HAP-1 (cell line): ENCODE data around the gene ST13.
"Not testable (repeated sequence)": the region's sequence is repeated elsewhere in the genome, so short reads cannot be mapped to it uniquely, and the experiment has no call there.

Experiments
- DNase-seq, 2 experiments: peaks; one replicate each; pipeline ENCODE4 v3.0.0-alpha.2; 2016 to 2020; ENCODE audit warnings: low spot score in 2 of 2
- H3K27me3 ChIP-seq: fragments of 250-450 bp; sonication (Bioruptor Pico); 2 replicates; pipeline ENCODE4 v1.5.1; 2020; ENCODE audit warnings: low read depth, mild to moderate bottlenecking, moderate library complexity
- H3K36me3 ChIP-seq: fragments of 250-450 bp; sonication (Bioruptor Pico); replicated peaks from 2 replicates; pipeline ENCODE4 v1.5.1; 2020; ENCODE audit warnings: mild to moderate bottlenecking
- H3K4me1 ChIP-seq: fragments of 250-450 bp; sonication (Bioruptor Pico); 2 replicates; pipeline ENCODE4 v1.5.1; 2020; ENCODE audit warnings: mild to moderate bottlenecking
- H3K4me3 ChIP-seq: fragments of 250-450 bp; sonication (Bioruptor Pico); 2 replicates; pipeline ENCODE4 v1.5.1; 2020; ENCODE audit warnings: mild to moderate bottlenecking, moderate library complexity
- H3K9me3 ChIP-seq: fragments of 250-450 bp; sonication (Bioruptor Pico); 2 replicates; pipeline ENCODE4 v1.5.1; 2020; ENCODE audit warnings: mild to moderate bottlenecking, moderate library complexity
- in situ Hi-C: fragments of 300-500 bp; cut with MboI; formaldehyde crosslinking; loops from 3 replicates; pipeline ENCODE4 v1.14.3; 2020; ENCODE audit warnings: low sequenced_read_pairs, inconsistent platforms, mixed read lengths

Gene ST13

DNA sequence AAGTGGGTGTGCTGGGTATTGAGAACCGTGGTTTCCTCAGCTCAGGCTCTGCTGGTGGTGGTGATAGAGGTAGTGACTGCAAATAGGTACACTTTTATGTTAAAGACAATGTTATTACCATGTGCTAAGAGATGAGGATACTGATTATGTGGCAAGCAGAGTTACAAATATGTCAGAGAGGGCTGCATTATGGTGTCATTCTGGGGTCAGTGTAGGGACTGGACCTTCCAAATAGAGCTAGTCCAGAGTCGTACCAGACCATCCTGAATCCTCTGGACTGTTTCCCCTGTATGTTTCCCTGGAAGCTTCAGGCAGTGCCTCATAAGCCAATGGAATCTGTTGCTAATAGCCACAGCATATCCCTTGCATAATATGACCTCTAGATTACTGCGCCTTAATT is 5.6 kb upstream of the ST13 start, which contains the start of gene DNAJB7:
TSS of gene DNAJB7 (minus strand) at position 101 of the 400 bp plus-strand sequence. CDS start 119 bp downstream, outside the sequence.
- H3K4me3 ChIP-seq, result no peak within 1 kb of the TSS
- peaks cover 16% of the 10 kb centered on the region for H3K4me1 ChIP-seq
- in situ Hi-C loops, result no loop called here
- no peaks in the 10 kb centered on the region for H3K9me3 ChIP-seq
- H3K36me3 ChIP-seq, result peaks cover 9% of the 10 kb centered on the region
- no peaks in the 10 kb centered on the region for H3K27me3 ChIP-seq
- DNase-seq, result no peak

DNA sequence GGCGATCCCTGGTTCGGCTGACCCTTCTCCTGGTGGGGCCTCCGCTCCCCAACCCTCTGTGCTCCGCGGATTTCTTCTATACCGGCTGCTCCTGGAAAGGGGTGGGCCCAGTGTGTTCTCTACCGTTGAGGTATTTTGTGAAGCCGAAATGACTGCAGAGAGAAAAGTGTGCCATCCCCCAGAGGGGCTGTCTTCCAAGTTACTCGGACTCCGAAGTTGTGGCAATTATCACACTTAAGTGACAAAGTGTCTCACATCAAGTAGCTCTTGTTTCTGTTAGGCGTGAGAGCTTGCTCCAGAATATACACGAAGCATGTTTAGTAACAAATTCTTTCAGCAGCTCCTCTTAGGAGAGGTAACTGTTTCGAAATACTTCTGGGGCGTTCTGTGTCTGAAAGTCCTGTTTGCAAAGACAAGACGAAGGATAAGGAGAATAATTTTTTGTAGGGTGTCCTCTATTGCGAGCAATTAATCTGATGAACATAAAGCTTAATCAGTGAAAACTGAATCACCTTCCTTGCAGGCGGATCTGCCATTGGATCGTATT is 943 bp upstream of the ST13 start:
- Histone ChIP-seq H3K4me1 (peaks cover 14% of the 10 kb centered on the region), H3K36me3 (peaks cover 9% of the 10 kb centered on the region)
- in situ Hi-C loops, result no loop called here

DNA sequence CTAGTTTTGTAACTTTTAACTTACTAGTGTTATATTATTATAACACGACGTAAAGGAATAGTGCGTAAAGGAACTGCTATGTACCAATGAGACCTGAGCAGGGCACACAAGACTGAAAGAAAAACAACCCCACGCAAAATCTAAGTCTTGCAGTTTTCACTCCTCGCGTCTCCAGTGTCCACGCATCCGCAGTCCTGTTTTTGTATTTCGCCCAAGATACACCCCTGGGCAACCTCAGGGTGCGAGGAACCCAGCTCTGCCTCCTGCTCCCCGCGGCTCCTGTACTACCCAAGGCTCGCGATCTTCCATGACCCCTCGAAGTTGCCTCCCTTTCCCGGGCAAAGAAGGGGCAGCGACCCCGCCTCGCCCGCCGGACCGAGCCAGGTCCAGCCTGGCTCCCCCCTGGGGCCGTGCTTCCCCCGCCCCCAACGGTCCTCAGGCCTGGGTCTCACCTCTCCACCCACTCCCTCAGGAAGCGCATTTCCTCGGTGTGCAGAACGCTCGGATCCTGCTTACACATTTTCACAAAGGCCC is 393 bp downstream of the ST13 start:
- Histone ChIP-seq H3K36me3 (peaks cover 4% of the 10 kb centered on the region), H3K9me3 (no peaks in the 10 kb centered on the region), H3K4me1 (peaks cover 16% of the 10 kb centered on the region), H3K27me3 (no peaks in the 10 kb centered on the region), H3K4me3 (peak overlapping the region; percentile 84)
- peak in 1 of 2 experiments; percentile 53 for DNase-seq
- in situ Hi-C loops, result no loop called here

More for the DNA sequence above, 943 bp upstream of the ST13 start:
- Histone ChIP-seq H3K4me3 (peak overlapping the region; percentile 84), H3K27me3 (no peaks in the 10 kb centered on the region), H3K9me3 (no peaks in the 10 kb centered on the region)
- DNase-seq, result no peak

DNA sequence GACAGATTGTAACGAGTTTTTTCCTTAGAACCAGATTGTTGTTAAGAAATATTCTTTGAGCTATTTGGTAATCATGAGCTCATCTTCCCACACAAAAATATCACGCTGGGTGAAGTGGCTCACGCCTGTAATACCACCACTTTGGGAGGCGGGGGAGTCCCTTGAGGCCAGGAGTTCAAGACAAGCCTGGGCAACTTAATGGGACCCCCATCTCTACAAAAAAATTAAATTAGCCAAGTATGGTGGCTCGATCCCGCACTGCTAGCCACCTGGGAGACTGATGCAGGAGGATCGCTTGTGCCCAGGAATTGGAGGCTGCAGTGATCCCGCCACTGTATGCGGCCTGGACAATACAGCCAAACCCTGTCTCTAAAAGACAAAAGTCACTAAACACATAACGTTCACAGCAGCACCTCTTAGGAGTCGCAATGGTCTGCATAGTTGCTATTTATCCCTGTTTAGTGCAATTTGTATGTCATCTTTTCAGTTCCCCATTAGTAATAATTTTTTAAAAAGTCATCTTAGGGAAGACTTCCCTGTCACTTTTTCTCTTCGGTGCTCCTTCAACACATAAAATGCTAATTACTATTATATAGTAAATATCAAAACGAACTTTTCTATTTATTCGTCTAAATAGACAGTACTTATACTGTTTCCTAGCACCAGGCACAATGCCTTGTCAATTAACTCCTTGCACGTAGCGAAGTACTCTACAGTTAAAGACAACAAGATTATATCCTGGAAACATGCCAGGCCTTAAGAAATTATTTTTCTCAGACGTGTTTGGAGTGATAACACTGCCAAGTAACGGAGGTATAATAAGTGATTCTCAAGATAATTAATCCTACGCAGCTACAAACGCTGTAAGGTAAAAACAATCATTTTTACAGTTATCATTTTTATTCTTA is 1.1 kb downstream of the ST13 start:
- H3K4me1 ChIP-seq, result peaks cover 16% of the 10 kb centered on the region
- no peaks in the 10 kb centered on the region for H3K9me3 ChIP-seq
- in situ Hi-C loops, result no loop called here
- DNase-seq, result peak; percentile 25 to 40
- H3K36me3 ChIP-seq, result peaks cover 9% of the 10 kb centered on the region
- H3K27me3 ChIP-seq, result no peaks in the 10 kb centered on the region
- peak overlapping the region; percentile 84 for H3K4me3 ChIP-seq

DNA sequence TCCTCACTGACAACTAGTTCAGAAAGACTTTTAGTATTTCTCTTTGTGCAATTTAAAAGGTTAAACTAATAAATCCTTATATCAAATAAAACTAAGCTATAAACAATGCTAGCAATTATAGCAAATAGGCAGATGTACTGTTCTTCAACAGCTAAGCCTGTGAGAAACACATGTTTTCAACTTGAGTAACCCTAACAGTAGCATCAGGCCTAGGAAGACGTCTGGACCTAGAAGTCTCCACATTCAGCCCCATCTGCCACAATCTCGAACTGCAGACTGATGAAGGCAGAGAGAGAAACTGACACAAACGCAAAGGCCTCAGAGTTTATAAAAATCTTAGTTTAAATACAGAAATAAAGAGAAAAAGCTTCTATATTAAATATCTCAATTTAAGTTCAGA is 2.5 kb downstream of the ST13 start:
- Histone ChIP-seq H3K9me3 (no peaks in the 10 kb centered on the region), H3K4me3 (peak overlapping the region; percentile 84), H3K4me1 (peaks cover 16% of the 10 kb centered on the region), H3K27me3 (no peaks in the 10 kb centered on the region), H3K36me3 (peaks cover 16% of the 10 kb centered on the region)
- in situ Hi-C loops, result no loop called here
- DNase-seq, result no peak

DNA sequence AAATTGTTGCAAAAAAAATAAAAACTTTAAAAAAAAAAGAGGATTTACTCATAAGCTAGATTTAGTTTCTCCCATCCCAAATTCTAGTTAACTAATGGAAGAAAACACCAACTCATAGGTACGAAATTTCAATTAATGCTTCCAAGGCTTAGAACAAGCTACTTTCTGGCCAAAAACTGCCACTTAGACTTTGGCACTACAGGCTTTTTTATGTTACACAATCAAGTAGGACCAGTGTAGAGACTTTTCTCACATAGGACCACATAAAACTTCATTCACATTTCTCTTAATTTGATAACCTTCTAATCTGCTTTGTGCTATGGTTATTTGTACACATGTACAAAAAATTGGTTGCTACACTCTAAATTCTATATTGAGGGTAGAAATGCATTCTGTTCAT is 3.1 kb downstream of the ST13 start:
- DNase-seq, result no peak
- peak overlapping the region; percentile 10 for H3K4me3 ChIP-seq
- H3K4me1 ChIP-seq, result peaks cover 16% of the 10 kb centered on the region
- in situ Hi-C loops, result no loop called here
- H3K9me3 ChIP-seq, result no peaks in the 10 kb centered on the region
- H3K27me3 ChIP-seq, result no peaks in the 10 kb centered on the region
- H3K36me3 ChIP-seq, result peaks cover 20% of the 10 kb centered on the region

DNA sequence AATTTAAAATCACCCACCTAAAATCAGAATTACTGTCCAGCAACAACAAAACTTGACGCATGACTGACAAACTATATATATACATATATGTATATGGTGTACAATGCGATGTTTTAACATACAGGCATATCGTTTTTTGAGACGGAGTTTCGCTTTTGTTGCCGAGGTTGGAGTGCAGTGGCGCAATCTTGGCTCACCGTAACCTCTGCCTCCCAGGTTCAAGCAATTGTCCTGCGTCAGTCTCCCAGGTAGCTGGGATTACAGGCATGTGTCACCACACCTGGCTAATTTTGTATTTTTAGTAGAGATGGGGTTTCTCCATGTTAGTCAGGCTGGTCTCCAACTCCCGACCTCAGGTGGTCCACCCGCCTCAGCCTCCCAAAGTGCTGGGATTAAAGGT is 10.6 kb downstream of the ST13 start:
- peaks cover 72% of the 10 kb centered on the region for H3K36me3 ChIP-seq
- in situ Hi-C loops, result not testable (repeated sequence)

DNA sequence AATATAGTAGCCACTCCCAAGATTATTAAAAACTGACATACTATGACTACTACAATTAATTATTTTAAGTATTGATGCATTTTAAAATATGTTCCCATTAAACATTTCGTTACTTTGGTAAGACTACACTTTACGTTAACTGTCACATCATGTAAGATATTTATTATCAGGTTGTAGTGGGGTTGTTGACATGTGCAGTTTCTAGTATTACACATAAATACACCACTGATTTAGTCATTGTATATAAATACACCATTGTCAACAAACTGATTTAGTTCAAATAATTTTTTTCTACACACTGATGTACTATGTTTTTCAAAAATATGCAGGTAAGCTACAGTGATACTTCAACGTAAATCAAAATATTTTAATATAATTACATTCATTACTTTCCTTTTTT is 11.5 kb downstream of the ST13 start:
- in situ Hi-C loops, result no loop called here
- no peak for DNase-seq
- H3K4me3 ChIP-seq, result no peak overlapping the region
- H3K27me3 ChIP-seq, result no peaks in the 10 kb centered on the region
- peaks cover 72% of the 10 kb centered on the region for H3K36me3 ChIP-seq
- H3K9me3 ChIP-seq, result no peaks in the 10 kb centered on the region
- no peaks in the 10 kb centered on the region for H3K4me1 ChIP-seq

More for the DNA sequence above, 10.6 kb downstream of the ST13 start:
- not testable (repeated sequence) for H3K4me3 ChIP-seq, H3K9me3 ChIP-seq, H3K4me1 ChIP-seq, DNase-seq, H3K27me3 ChIP-seq

DNA sequence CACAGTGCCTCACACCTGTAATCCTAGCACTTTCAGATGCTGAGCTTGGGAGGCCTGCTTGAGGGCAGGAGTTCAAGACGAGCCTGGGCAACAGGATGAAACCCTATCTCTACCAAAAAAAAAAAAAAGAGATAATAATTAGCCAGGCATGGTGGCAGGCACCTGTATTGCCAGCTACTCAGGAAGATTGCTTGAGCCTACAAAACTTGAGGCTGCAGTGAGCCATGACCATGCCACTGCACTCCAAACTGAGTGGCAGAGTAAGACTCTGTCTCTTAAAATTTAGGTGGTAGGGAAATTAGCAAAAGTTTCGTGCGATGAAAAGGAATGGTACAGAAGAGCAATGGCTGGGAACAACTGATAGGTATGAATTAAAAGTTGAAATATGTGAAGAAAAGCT is 18.0 kb downstream of the ST13 start:
- Histone ChIP-seq H3K4me1 (no peaks in the 10 kb centered on the region), H3K27me3 (no peaks in the 10 kb centered on the region), H3K36me3 (peaks cover 83% of the 10 kb centered on the region), H3K4me3 (no peak overlapping the region), H3K9me3 (no peaks in the 10 kb centered on the region; the same call in 1 of the 2 replicates)
- DNase-seq, result no peak
- in situ Hi-C loops, result no loop called here

DNA sequence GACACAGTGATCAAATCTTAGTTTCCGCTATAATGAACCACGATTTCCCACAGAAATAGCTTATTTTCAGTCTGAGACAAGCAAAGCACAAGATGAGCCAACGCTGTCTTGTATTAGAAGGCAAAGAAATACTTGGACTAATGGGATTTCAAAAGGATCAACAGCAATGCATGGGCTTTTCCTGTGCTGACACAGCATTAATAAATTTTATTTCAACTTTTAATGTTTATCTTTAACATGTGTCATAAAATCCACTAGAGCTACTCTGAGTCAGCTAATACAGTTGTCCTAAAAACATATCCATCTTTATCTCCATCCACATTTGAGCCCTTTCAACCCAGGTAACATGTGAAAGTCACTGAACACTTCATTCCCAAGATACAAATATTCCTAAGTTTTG is 21.8 kb downstream of the ST13 start:
- in situ Hi-C loops, result no loop called here
- DNase-seq, result no peak
- Histone ChIP-seq H3K4me1 (no peaks in the 10 kb centered on the region), H3K4me3 (no peak overlapping the region), H3K36me3 (peaks cover 91% of the 10 kb centered on the region), H3K9me3 (no peaks in the 10 kb centered on the region; the same call in 1 of the 2 replicates), H3K27me3 (no peaks in the 10 kb centered on the region)

DNA sequence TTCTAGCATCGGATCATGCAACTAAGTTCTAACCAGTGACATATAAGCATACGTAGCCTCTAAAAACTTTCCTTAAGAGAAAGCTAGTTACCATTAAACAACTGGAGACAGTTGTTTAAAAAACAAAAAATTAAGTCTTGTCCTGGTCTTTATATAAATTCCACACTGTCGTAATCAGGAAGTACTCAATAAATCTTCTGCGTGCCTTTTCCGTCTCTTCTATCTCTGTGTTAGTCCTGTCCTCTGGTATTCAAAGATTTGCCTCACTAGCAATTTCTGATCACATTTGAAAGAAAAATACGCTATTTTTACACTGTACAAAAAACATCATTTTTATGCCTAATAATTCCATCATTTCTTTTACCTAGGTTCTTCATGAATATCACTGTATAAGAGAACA is 27.3 kb downstream of the ST13 start:
- no peak for DNase-seq
- H3K9me3 ChIP-seq, result no peaks in the 10 kb centered on the region
- no peaks in the 10 kb centered on the region for H3K27me3 ChIP-seq
- in situ Hi-C loops, result no loop called here
- peaks cover 10% of the 10 kb centered on the region for H3K4me1 ChIP-seq
- H3K4me3 ChIP-seq, result no peak overlapping the region
- peaks cover 83% of the 10 kb centered on the region for H3K36me3 ChIP-seq

DNA sequence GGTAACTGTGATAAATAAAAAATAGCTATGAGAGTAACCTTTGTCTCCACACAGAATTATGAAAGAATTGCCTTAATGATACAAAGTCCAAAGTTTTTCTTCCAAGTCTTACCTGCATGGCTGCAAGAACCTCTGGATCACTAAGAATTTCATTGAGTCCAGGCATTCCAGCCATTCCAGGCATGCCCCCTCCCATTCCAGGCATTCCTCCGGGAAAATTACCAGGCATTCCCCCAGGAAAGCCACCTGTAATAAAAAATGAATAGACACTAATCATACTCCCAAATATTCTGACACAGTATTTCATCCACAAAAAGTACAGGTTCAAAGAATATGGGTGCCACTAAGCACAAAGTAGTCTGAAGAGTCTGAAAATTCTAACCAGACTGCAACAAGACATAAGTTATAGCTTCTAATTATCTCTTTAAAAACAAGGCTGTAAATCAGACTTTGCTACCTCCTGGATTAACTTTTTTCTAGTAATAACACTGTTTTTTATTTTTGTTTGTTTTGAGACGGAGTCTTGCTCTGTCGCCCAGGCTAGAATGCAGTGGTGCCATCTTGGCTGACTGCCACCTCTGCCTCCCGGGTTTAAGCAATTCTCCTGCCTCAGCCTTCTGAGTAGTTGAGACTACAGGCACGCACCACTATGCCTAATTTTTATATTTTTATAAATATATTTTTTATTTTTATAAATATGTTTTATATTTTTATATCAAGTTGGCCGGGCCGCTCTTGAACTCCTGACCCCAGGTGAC is 29.3 kb downstream of the ST13 start:
- H3K4me3 ChIP-seq, result no peak overlapping the region
- no peaks in the 10 kb centered on the region for H3K9me3 ChIP-seq
- in situ Hi-C loops, result no loop called here
- H3K36me3 ChIP-seq, result peaks cover 82% of the 10 kb centered on the region
- H3K4me1 ChIP-seq, result peaks cover 10% of the 10 kb centered on the region
- no peak for DNase-seq
- no peaks in the 10 kb centered on the region for H3K27me3 ChIP-seq

DNA sequence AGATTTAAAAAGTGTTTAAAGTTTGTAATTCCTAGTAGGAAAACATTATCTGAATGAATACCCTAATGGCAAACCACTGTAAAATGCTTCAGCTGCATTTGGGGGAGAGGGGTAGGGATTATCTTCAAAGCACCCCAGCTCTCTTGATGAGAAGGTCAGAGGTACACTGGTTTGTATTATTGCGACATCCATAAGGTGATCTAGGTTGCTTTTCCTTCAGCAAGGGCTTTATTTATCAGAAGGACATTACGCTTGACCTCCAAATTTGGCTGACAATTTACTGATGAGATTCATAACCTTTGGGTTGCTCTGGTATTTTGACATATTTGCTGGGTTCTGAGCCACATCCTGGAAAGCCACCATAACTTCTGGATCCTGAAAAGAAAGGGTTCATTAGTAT is 30.1 kb downstream of the ST13 start:
- H3K9me3 ChIP-seq, H3K4me3 ChIP-seq, in situ Hi-C loops, DNase-seq, H3K27me3 ChIP-seq: not testable (repeated sequence)
- Histone ChIP-seq H3K4me1 (peaks cover 10% of the 10 kb centered on the region), H3K36me3 (peaks cover 73% of the 10 kb centered on the region)
